ENCODE data around the gene POU6F2.
"Not testable (repeated sequence)": the region's sequence is repeated elsewhere in the genome, so short reads cannot be mapped to it uniquely, and the experiment has no call there.

POU6F2 gene

DNA sequence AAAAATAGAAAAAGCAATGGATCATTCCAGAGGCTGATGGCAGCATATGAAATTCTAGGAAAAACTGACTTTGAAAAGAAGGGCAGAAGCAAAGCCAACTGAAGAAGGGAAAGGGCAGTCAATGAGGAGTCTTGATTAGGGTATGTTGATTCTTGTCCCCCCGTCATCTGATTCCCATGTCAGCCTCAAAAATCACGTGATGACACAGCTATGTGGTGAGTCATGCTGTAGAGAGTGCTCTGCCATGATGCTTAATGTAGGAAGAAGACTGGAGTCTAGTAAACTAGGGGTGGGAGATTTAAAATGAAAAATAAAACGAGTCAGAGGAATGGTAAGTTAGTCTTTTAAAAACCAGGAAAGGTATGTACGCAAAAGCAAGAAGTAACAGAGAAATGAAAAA, 3.9 kb upstream of the POU6F2 start:
- no peak for DNase-seq
- Histone ChIP-seq H3K4me3 (ENCODE audit: insufficient read depth, low read depth, low read length, poor library complexity, severe bottlenecking) (no peak overlapping the region), H3K27me3 (replicated peaks; ENCODE audit: control insufficient read depth, insufficient read depth, low read length, poor library complexity, severe bottlenecking) (no peaks in the 10 kb centered on the region), H3K36me3 (ENCODE audit: control insufficient read depth, insufficient read depth, low read length) (no peaks in the 10 kb centered on the region), H3K4me1 (ENCODE audit: control insufficient read depth, insufficient read depth, low read length, poor library complexity, severe bottlenecking) (no peaks in the 10 kb centered on the region), H3K27ac (ENCODE audit: insufficient read depth, low read length, poor library complexity, severe bottlenecking) (no peak overlapping the region), H3K9me3 (ENCODE audit: control insufficient read depth, low read length) (no peaks in the 10 kb centered on the region)

- no peak overlapping the region for H3K27ac ChIP-seq (ENCODE audit: insufficient read depth, low read length, poor library complexity, severe bottlenecking)
Observed at GRCh38 chr7:38975944-38976392, 1.7 kb upstream of the POU6F2 start.

GRCh38 chr7:38978491-38978890, 782 bp downstream of the POU6F2 start:
- Histone ChIP-seq H3K9me3 (ENCODE audit: control insufficient read depth, low read length) (no peaks in the 10 kb centered on the region), H3K4me1 (ENCODE audit: control insufficient read depth, insufficient read depth, low read length, poor library complexity, severe bottlenecking) (no peaks in the 10 kb centered on the region), H3K36me3 (ENCODE audit: control insufficient read depth, insufficient read depth, low read length) (no peaks in the 10 kb centered on the region), H3K27me3 (replicated peaks; ENCODE audit: control insufficient read depth, insufficient read depth, low read length, poor library complexity, severe bottlenecking) (no peaks in the 10 kb centered on the region), H3K4me3 (ENCODE audit: insufficient read depth, low read depth, low read length, poor library complexity, severe bottlenecking) (no peak overlapping the region), H3K27ac (ENCODE audit: insufficient read depth, low read length, poor library complexity, severe bottlenecking) (no peak overlapping the region)
- DNase-seq = no peak

More at GRCh38 chr7:38975944-38976392, 1.7 kb upstream of the POU6F2 start:
- no peak for DNase-seq
- H3K9me3 ChIP-seq (ENCODE audit: control insufficient read depth, low read length) = no peaks in the 10 kb centered on the region
- H3K4me1 ChIP-seq (ENCODE audit: control insufficient read depth, insufficient read depth, low read length, poor library complexity, severe bottlenecking) = no peaks in the 10 kb centered on the region
- H3K27me3 ChIP-seq (replicated peaks; ENCODE audit: control insufficient read depth, insufficient read depth, low read length, poor library complexity, severe bottlenecking) = no peaks in the 10 kb centered on the region
- H3K4me3 ChIP-seq (ENCODE audit: insufficient read depth, low read depth, low read length, poor library complexity, severe bottlenecking) = no peak overlapping the region
- no peaks in the 10 kb centered on the region for H3K36me3 ChIP-seq (ENCODE audit: control insufficient read depth, insufficient read depth, low read length)

DNA sequence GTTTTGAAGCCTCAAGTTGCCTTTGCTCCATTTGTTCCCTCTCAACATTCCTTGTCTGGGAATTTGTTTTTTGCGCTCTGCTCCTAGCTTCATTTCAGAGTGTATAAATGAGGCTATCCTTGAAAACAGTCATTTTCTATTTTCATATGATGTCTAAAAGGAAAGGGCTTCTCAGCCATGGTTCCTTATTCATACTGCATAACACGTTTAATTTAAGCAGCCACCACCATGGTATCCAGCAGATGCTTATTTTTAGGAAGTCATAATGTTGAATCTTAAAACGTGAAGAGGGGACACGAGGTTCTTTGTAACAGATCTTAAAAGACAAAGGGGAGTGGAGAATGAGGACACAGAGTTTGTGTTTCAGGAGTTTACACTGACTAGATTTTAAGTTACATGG, 14.5 kb downstream of the POU6F2 start:
- Histone ChIP-seq H3K27ac (ENCODE audit: insufficient read depth, low read length, poor library complexity, severe bottlenecking) (no peak overlapping the region), H3K4me1 (ENCODE audit: control insufficient read depth, insufficient read depth, low read length, poor library complexity, severe bottlenecking) (no peaks in the 10 kb centered on the region), H3K4me3 (ENCODE audit: insufficient read depth, low read depth, low read length, poor library complexity, severe bottlenecking) (no peak overlapping the region), H3K27me3 (replicated peaks; ENCODE audit: control insufficient read depth, insufficient read depth, low read length, poor library complexity, severe bottlenecking) (no peaks in the 10 kb centered on the region), H3K9me3 (ENCODE audit: control insufficient read depth, low read length) (no peaks in the 10 kb centered on the region), H3K36me3 (ENCODE audit: control insufficient read depth, insufficient read depth, low read length) (no peaks in the 10 kb centered on the region)
- no peak for DNase-seq

DNA sequence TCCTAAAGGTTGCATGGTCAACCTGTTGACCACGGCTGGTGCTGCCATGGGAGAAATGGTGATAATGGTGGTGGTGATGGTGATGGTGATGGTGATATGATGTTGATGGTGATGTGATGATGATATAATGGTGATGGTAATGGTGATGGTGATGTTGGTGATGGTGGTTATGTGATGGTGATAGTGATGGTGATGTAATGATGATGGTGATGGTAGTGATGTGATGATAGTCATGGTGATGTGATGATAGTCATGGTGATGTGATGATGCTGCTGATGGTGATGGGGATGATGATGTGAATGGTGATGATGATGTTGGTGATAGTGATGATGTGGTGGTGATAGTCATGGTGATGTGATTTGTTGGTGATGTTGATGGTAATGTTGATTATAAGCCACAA, 23.9 kb downstream of the POU6F2 start:
- DNase-seq = no peak
- no peaks in the 10 kb centered on the region for H3K4me1 ChIP-seq (ENCODE audit: control insufficient read depth, insufficient read depth, low read length, poor library complexity, severe bottlenecking)
- H3K9me3 ChIP-seq (ENCODE audit: control insufficient read depth, low read length) = no peaks in the 10 kb centered on the region
- H3K27ac ChIP-seq (ENCODE audit: insufficient read depth, low read length, poor library complexity, severe bottlenecking) = no peak overlapping the region
- H3K36me3 ChIP-seq (ENCODE audit: control insufficient read depth, insufficient read depth, low read length) = no peaks in the 10 kb centered on the region
- no peaks in the 10 kb centered on the region for H3K27me3 ChIP-seq (replicated peaks; ENCODE audit: control insufficient read depth, insufficient read depth, low read length, poor library complexity, severe bottlenecking)
- no peak overlapping the region for H3K4me3 ChIP-seq (ENCODE audit: insufficient read depth, low read depth, low read length, poor library complexity, severe bottlenecking)

- H3K36me3 ChIP-seq (ENCODE audit: control insufficient read depth, insufficient read depth, low read length) = no peaks in the 10 kb centered on the region
- H3K9me3 ChIP-seq (ENCODE audit: control insufficient read depth, low read length) = no peaks in the 10 kb centered on the region
- no peak overlapping the region for H3K27ac ChIP-seq (ENCODE audit: insufficient read depth, low read length, poor library complexity, severe bottlenecking)
- H3K4me1 ChIP-seq (ENCODE audit: control insufficient read depth, insufficient read depth, low read length, poor library complexity, severe bottlenecking) = no peaks in the 10 kb centered on the region
- H3K4me3 ChIP-seq (ENCODE audit: insufficient read depth, low read depth, low read length, poor library complexity, severe bottlenecking) = no peak overlapping the region
- no peaks in the 10 kb centered on the region for H3K27me3 ChIP-seq (replicated peaks; ENCODE audit: control insufficient read depth, insufficient read depth, low read length, poor library complexity, severe bottlenecking)
- DNase-seq = no peak
Observed at GRCh38 chr7:39002755-39003154, 25.0 kb downstream of the POU6F2 start.

GRCh38 chr7:39005036-39005435, 27.3 kb downstream of the POU6F2 start:
- no peaks in the 10 kb centered on the region for H3K4me1 ChIP-seq (ENCODE audit: control insufficient read depth, insufficient read depth, low read length, poor library complexity, severe bottlenecking)
- H3K9me3 ChIP-seq (ENCODE audit: control insufficient read depth, low read length) = no peaks in the 10 kb centered on the region
- no peak overlapping the region for H3K27ac ChIP-seq (ENCODE audit: insufficient read depth, low read length, poor library complexity, severe bottlenecking)
- DNase-seq = no peak
- H3K27me3 ChIP-seq (replicated peaks; ENCODE audit: control insufficient read depth, insufficient read depth, low read length, poor library complexity, severe bottlenecking) = no peaks in the 10 kb centered on the region
- no peaks in the 10 kb centered on the region for H3K36me3 ChIP-seq (ENCODE audit: control insufficient read depth, insufficient read depth, low read length)
- no peak overlapping the region for H3K4me3 ChIP-seq (ENCODE audit: insufficient read depth, low read depth, low read length, poor library complexity, severe bottlenecking)

- Histone ChIP-seq H3K9me3 (ENCODE audit: control insufficient read depth, low read length) (no peaks in the 10 kb centered on the region), H3K4me1 (ENCODE audit: control insufficient read depth, insufficient read depth, low read length, poor library complexity, severe bottlenecking) (no peaks in the 10 kb centered on the region), H3K36me3 (ENCODE audit: control insufficient read depth, insufficient read depth, low read length) (no peaks in the 10 kb centered on the region), H3K27ac (ENCODE audit: insufficient read depth, low read length, poor library complexity, severe bottlenecking) (no peak overlapping the region), H3K4me3 (ENCODE audit: insufficient read depth, low read depth, low read length, poor library complexity, severe bottlenecking) (no peak overlapping the region), H3K27me3 (replicated peaks; ENCODE audit: control insufficient read depth, insufficient read depth, low read length, poor library complexity, severe bottlenecking) (no peaks in the 10 kb centered on the region)
- no peak for DNase-seq
Observed at GRCh38 chr7:39005461-39005860, 27.8 kb downstream of the POU6F2 start.

GRCh38 chr7:39013049-39013939, 35.6 kb downstream of the POU6F2 start:
- H3K27me3 ChIP-seq (replicated peaks; ENCODE audit: control insufficient read depth, insufficient read depth, low read length, poor library complexity, severe bottlenecking); H3K4me3 ChIP-seq (ENCODE audit: insufficient read depth, low read depth, low read length, poor library complexity, severe bottlenecking); H3K9me3 ChIP-seq (ENCODE audit: control insufficient read depth, low read length); H3K4me1 ChIP-seq (ENCODE audit: control insufficient read depth, insufficient read depth, low read length, poor library complexity, severe bottlenecking); H3K27ac ChIP-seq (ENCODE audit: insufficient read depth, low read length, poor library complexity, severe bottlenecking); H3K36me3 ChIP-seq (ENCODE audit: control insufficient read depth, insufficient read depth, low read length); DNase-seq: not testable (repeated sequence)

GRCh38 chr7:39016609-39017008, 38.9 kb downstream of the POU6F2 start:
- Histone ChIP-seq H3K36me3 (ENCODE audit: control insufficient read depth, insufficient read depth, low read length) (no peaks in the 10 kb centered on the region), H3K9me3 (ENCODE audit: control insufficient read depth, low read length) (no peaks in the 10 kb centered on the region), H3K27me3 (replicated peaks; ENCODE audit: control insufficient read depth, insufficient read depth, low read length, poor library complexity, severe bottlenecking) (no peaks in the 10 kb centered on the region), H3K4me3 (ENCODE audit: insufficient read depth, low read depth, low read length, poor library complexity, severe bottlenecking) (no peak overlapping the region), H3K4me1 (ENCODE audit: control insufficient read depth, insufficient read depth, low read length, poor library complexity, severe bottlenecking) (no peaks in the 10 kb centered on the region), H3K27ac (ENCODE audit: insufficient read depth, low read length, poor library complexity, severe bottlenecking) (no peak overlapping the region)
- DNase-seq = no peak
